HCT116 (cell line): ENCODE measurements around the gene POP4. TPM values are rescaled to one million over a fixed set of nuclear protein-coding genes. Genes with fewer than 3 reads are reported as not detected.

Source experiments
- ATAC-seq: fragments of 200-7000 bp; cut with Tn5 transposase; 2 replicates; pipeline ENCODE4 v1.9.1; 2020; ENCODE audit warnings: mild to moderate bottlenecking, moderate library complexity
- BruUV-seq: library from RNA; stranded (reverse); fragments of 400-500 nt; replicated peaks from 2 replicates; lab custom pipeline; 2021; lab: Mats Ljungman, UMichigan
- CTCF ChIA-PET: fragments of 300-600 bp; sonication (Branson Sonifier 250); formaldehyde crosslinking; loops from one replicate; lab custom pipeline; 2021; ENCODE audit warnings: antibody characterized with exemption; lab: Charles Lee
- POLR2A ChIA-PET: fragments of 300-600, 350-600 bp; sonication (Branson Sonifier 250); formaldehyde crosslinking; loops from one replicate; lab custom pipeline; 2021; ENCODE audit warnings: antibody characterized with exemption; lab: Charles Lee
- RAD21 ChIA-PET, 2 experiments: fragments of 300-600 bp; sonication (Branson Sonifier 250); formaldehyde crosslinking; loops; one replicate each; lab custom pipeline; 2023; ENCODE audit warnings: low total read pairs in 2 of 2; ENCODE audit not compliant: uncharacterized antibody in 2 of 2, unreplicated experiment in 2 of 2, low non-redundant PET in 1 of 2; lab: Charles Lee
- DNase-seq: peaks from one replicate; pipeline ENCODE4 v3.0.0-alpha.2; 2010; ENCODE audit warnings: low read depth, low spot score
- H2AFZ ChIP-seq: fragments of 200-600 bp; shearing (Covaris generic), sonication (generic); 2 replicates; pipeline ENCODE4 v1.6.1; 2017; ENCODE audit warnings: low read depth, mixed run types, mixed read lengths, antibody characterized with exemption, low read length; ENCODE audit not compliant: poor library complexity, severe bottlenecking
- H3K27ac ChIP-seq: 2 replicates; pipeline ENCODE4 v1.5.1; 2012; ENCODE audit warnings: low read depth, low read length
- H3K27me3 ChIP-seq: fragments of 200-600 bp; sonication (generic); 2 replicates; pipeline ENCODE4 v1.6.1; 2016; ENCODE audit warnings: mixed run types, low read length, mixed read lengths; ENCODE audit not compliant: insufficient read depth
- H3K36me3 ChIP-seq, 2 experiments: fragments of 200-500 bp in 1 of 2; fragments of 200-600 bp in 1 of 2; sonication (Bioruptor generic) in 1 of 2; sonication (generic) in 1 of 2; 2 replicates each; pipeline versions ENCODE4 v1.5.1 to v1.6.1; 2014 to 2016; ENCODE audit warnings: low read length in 2 of 2, inconsistent platforms in 1 of 2, mixed read lengths in 1 of 2, mixed run types in 1 of 2; ENCODE audit not compliant: insufficient read depth in 2 of 2, control insufficient read depth in 1 of 2
- H3K4me1 ChIP-seq, 2 experiments: fragments of 200-600 bp in 1 of 2; sonication (generic) in 1 of 2; 2 replicates each; pipeline versions ENCODE4 v1.5.1 to v1.6.1; 2012 to 2017; ENCODE audit warnings: low read length in 2 of 2, inconsistent platforms in 1 of 2, mild to moderate bottlenecking in 1 of 2, mixed read lengths in 1 of 2, mixed run types in 1 of 2, moderate library complexity in 1 of 2; ENCODE audit not compliant: insufficient read depth in 2 of 2, control insufficient read depth in 1 of 2
- H3K4me2 ChIP-seq: fragments of 200-600 bp; sonication (generic); 2 replicates; pipeline ENCODE4 v1.6.1; 2017; ENCODE audit warnings: mixed run types, low read length, mixed read lengths
- H3K4me3 ChIP-seq, 2 experiments: fragments of 200-600 bp in 1 of 2; sonication (generic) in 1 of 2; replicated peaks in 1 of 2; 2 replicates each; pipeline ENCODE4 v1.5.1; 2011 to 2016; ENCODE audit warnings: low read length in 2 of 2, control low read depth in 1 of 2, low read depth in 1 of 2, mild to moderate bottlenecking in 1 of 2, mixed read lengths in 1 of 2, mixed run types in 1 of 2
- H3K79me2 ChIP-seq: fragments of 200-600 bp; sonication (generic); 2 replicates; pipeline ENCODE4 v1.6.1; 2017; ENCODE audit warnings: mild to moderate bottlenecking, mixed run types, low read length, moderate library complexity, mixed read lengths; ENCODE audit not compliant: insufficient read depth
- H3K9ac ChIP-seq: fragments of 200-600 bp; sonication (generic); 2 replicates; pipeline ENCODE4 v1.6.1; 2016; ENCODE audit warnings: low read length, mixed read lengths
- H3K9me2 ChIP-seq: fragments of 200-600 bp; sonication (generic), shearing (Covaris generic); 2 replicates; pipeline ENCODE4 v1.6.1; 2017; ENCODE audit warnings: mixed run types, mild to moderate bottlenecking, moderate library complexity; ENCODE audit not compliant: insufficient read depth
- H3K9me3 ChIP-seq, 2 experiments: fragments of 200-500 bp in 1 of 2; fragments of 200-600 bp in 1 of 2; sonication (Bioruptor generic) in 1 of 2; sonication (generic) in 1 of 2; 2 replicates each; pipeline ENCODE4 v1.6.1; 2014 to 2017; ENCODE audit warnings: low read length in 2 of 2, mixed read lengths in 2 of 2, inconsistent platforms in 1 of 2, low read depth in 1 of 2, mild to moderate bottlenecking in 1 of 2, mixed run types in 1 of 2, moderate library complexity in 1 of 2; ENCODE audit not compliant: control insufficient read depth in 1 of 2, insufficient read depth in 1 of 2
- H4K20me1 ChIP-seq: fragments of 200-600 bp; sonication (generic), shearing (Covaris generic); 2 replicates; pipeline ENCODE4 v1.6.1; 2017; ENCODE audit warnings: mixed run types, mild to moderate bottlenecking, moderate library complexity; ENCODE audit not compliant: insufficient read depth
- ATF3 ChIP-seq: IDR thresholded peaks from 2 replicates; pipeline ENCODE4 v1.6.1; 2012
- CTCF ChIP-seq, 3 experiments: fragments of 200-600 bp in 1 of 3; sonication (generic) in 1 of 3; IDR thresholded peaks in 2 of 3; conservative IDR thresholded peaks in 1 of 3; 2 replicates each; pipeline ENCODE4 v1.5.1; 2012 to 2017; ENCODE audit warnings: low read depth in 2 of 3, low read length in 2 of 3, antibody characterized with exemption in 1 of 3, borderline replicate concordance in 1 of 3, control low read depth in 1 of 3, mild to moderate bottlenecking in 1 of 3, mixed read lengths in 1 of 3, mixed run types in 1 of 3, moderate library complexity in 1 of 3; ENCODE audit not compliant: insufficient read depth in 1 of 3
- EGR1 ChIP-seq: IDR thresholded peaks from 2 replicates; pipeline ENCODE4 v1.6.1; 2012; ENCODE audit warnings: low read depth
- ELF1 ChIP-seq: IDR thresholded peaks from 2 replicates; pipeline ENCODE4 v1.6.1; 2012; ENCODE audit warnings: low read depth, borderline replicate concordance
- EZH2phosphoT487 ChIP-seq: fragments of 200-600 bp; IDR thresholded peaks from 2 replicates; pipeline ENCODE4 v1.6.1; 2018; ENCODE audit warnings: antibody characterized with exemption, borderline replicate concordance
- FOSL1 ChIP-seq: IDR thresholded peaks from 2 replicates; pipeline ENCODE4 v1.6.1; 2012; ENCODE audit warnings: low read depth
- JUND ChIP-seq: IDR thresholded peaks from 2 replicates; pipeline ENCODE4 v1.6.1; 2012
- POLR2A ChIP-seq: IDR thresholded peaks from 2 replicates; pipeline ENCODE4 v1.7.0; 2011; ENCODE audit warnings: borderline replicate concordance; ENCODE audit not compliant: insufficient read depth, insufficient read length; ENCODE audit errors: extremely low read depth
- POLR2AphosphoS5 ChIP-seq: IDR thresholded peaks from 2 replicates; pipeline ENCODE4 v1.6.1; 2011; ENCODE audit warnings: mild to moderate bottlenecking, low read depth, low read length, moderate library complexity
- RAD21 ChIP-seq: IDR thresholded peaks from 2 replicates; pipeline ENCODE4 v1.6.1; 2012; ENCODE audit warnings: low read depth, mild to moderate bottlenecking
- SIN3A ChIP-seq: IDR thresholded peaks from 2 replicates; pipeline ENCODE4 v1.6.1; 2012; ENCODE audit warnings: low read depth
- SP1 ChIP-seq: IDR thresholded peaks from 2 replicates; pipeline ENCODE4 v1.6.1; 2012; ENCODE audit warnings: low read depth
- ZFX ChIP-seq: fragments of 450-650 bp; IDR thresholded peaks from 2 replicates; pipeline ENCODE4 v1.6.1; 2017
- intact Hi-C: fragments of 100-400 bp; cut with micrococcal nuclease; formaldehyde crosslinking; loops from 2 replicates; pipeline ENCODE4 v1.10.0; 2022
- total RNA-seq: library from RNA; stranded (reverse); gene quantifications from one replicate; pipeline ENCODE4 v1.2.1, GENCODE V29; 2021; ENCODE audit not compliant: unreplicated experiment

POP4 gene
- total RNA-seq, 1 experiment from 2014 or later, result 61.2 TPM

- ChIA-PET CTCF (no interaction called here), POLR2A (no interaction called here)
- H3K9ac ChIP-seq, result no peak overlapping the region
- no peak for TF ChIP-seq SIN3A
- no peak for TF ChIP-seq POLR2AphosphoS5
- TF ChIP-seq, all 23 proteins: peak for 0
- H3K9me2 ChIP-seq, result no peaks in the 10 kb centered on the region
- no peaks in the 10 kb centered on the region for H3K79me2 ChIP-seq
- H4K20me1 ChIP-seq, result no peaks in the 10 kb centered on the region
- no peak overlapping the region for H3K4me3 ChIP-seq
- no peak overlapping the region for H2AFZ ChIP-seq
- RAD21 ChIA-PET, result no interaction called here
- H3K27ac ChIP-seq, result no peak overlapping the region
- no peaks in the 10 kb centered on the region for H3K36me3 ChIP-seq
- H3K9me3 ChIP-seq, result no peaks in the 10 kb centered on the region
- ATAC-seq (no peak), DNase-seq (no peak)
- H3K27me3 ChIP-seq, result peaks cover 72% of the 10 kb centered on the region
- no peak overlapping the region for H3K4me2 ChIP-seq
- intact Hi-C loops, result no loop called here
- no peaks in the 10 kb centered on the region for H3K4me1 ChIP-seq
- BruUV-seq, result no TSS peak
Observed at GRCh38 chr19:29571181-29571580, 34.9 kb upstream of the POP4 start.

GRCh38 chr19:29573486-29573885 lies 32.6 kb upstream of the POP4 start:
- BruUV-seq, result no TSS peak

More at GRCh38 chr19:29573486-29573885, 32.6 kb upstream of the POP4 start:
- intact Hi-C loops, result no loop called here
- Histone ChIP-seq H4K20me1 (no peaks in the 10 kb centered on the region), H3K9me2 (no peaks in the 10 kb centered on the region), H3K27me3 (peaks cover 90% of the 10 kb centered on the region), H2AFZ (no peak overlapping the region), H3K79me2 (no peaks in the 10 kb centered on the region), H3K9me3 (no peaks in the 10 kb centered on the region), H3K27ac (no peak overlapping the region), H3K9ac (no peak overlapping the region), H3K4me3 (no peak overlapping the region), H3K4me2 (no peak overlapping the region), H3K36me3 (no peaks in the 10 kb centered on the region), H3K4me1 (no peaks in the 10 kb centered on the region)
- no peak for ATAC-seq
- ChIA-PET CTCF (no interaction called here), RAD21 (no interaction called here), POLR2A (no interaction called here)
- no peak for DNase-seq
- no peak for TF ChIP-seq ATF3
- no peak for TF ChIP-seq POLR2AphosphoS5
- TF ChIP-seq EZH2phosphoT487, result no peak
- TF ChIP-seq RAD21, result no peak
- no peak for TF ChIP-seq EGR1
- TF ChIP-seq POLR2A, result no peak
- TF ChIP-seq CTCF (IDR thresholded peaks at IDR 0.05 in 2 of 3, conservative IDR thresholded peaks at IDR 0.05 in 1 of 3; ENCODE audit: borderline replicate concordance in 1 of 3, insufficient read depth in 1 of 3, low read depth in 2 of 3, low read length in 2 of 3), result no peak
- TF ChIP-seq ZFX, result no peak
- TF ChIP-seq SIN3A, result no peak
- TF ChIP-seq ELF1, result no peak
- TF ChIP-seq FOSL1, result no peak
- no peak for TF ChIP-seq SP1
- no peak for TF ChIP-seq JUND
